ENCODE data around the gene CHMP5. TPM values are rescaled to one million over a fixed set of nuclear protein-coding genes. Genes with fewer than 3 reads are reported as not detected.

The CHMP5 gene
- total RNA-seq, 2 donors from 2014 or later = 50.0 to 55.9 TPM

DNA sequence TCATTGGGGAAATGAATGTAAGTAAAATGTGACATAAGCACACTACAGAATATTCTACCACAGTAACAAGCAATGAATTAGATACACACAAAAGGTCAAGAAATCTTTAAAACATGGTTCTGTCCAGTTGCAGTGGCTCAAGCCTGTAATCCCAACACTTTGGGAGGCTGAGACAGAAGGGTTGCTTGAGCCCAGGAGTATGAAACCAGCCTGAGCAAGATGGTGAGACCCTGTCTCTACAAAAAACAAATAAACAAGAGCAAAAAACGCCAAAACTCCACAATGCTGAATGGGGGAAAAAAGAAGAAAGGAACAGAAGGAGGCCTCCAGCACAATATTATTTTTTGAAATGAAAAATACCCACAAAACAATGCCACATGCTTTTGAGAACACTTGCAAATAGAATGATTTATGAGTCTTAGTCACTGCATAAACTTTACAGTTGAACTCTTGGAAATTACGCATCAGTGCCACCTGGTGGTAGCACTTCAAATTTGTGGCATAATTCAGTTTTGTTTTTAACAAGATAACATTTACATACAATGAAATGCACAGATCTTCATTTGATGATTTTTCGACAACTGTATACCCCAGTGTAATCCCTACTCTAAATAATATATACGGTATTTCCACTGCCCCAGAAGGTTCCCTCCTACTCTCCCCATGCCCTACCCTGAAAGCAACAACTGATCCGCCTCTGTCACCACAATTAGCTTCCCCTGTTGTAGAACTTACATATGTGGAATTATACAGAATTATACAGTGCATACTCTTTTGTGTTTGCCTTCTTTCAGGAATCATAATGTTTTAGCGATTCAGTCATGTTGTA is 39.3 kb upstream of the CHMP5 start:
- ATAC-seq (ENCODE audit: insufficient number of reproducible peaks, low FRiP score, low read depth) (peak; percentile 47), DNase-seq (ENCODE audit: low spot score) (no peak)
- TF ChIP-seq, protein P1, sequence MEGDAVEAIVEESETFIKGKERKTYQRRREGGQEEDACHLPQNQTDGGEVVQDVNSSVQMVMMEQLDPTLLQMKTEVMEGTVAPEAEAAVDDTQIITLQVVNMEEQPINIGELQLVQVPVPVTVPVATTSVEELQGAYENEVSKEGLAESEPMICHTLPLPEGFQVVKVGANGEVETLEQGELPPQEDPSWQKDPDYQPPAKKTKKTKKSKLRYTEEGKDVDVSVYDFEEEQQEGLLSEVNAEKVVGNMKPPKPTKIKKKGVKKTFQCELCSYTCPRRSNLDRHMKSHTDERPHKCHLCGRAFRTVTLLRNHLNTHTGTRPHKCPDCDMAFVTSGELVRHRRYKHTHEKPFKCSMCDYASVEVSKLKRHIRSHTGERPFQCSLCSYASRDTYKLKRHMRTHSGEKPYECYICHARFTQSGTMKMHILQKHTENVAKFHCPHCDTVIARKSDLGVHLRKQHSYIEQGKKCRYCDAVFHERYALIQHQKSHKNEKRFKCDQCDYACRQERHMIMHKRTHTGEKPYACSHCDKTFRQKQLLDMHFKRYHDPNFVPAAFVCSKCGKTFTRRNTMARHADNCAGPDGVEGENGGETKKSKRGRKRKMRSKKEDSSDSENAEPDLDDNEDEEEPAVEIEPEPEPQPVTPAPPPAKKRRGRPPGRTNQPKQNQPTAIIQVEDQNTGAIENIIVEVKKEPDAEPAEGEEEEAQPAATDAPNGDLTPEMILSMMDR (IDR thresholded peaks at IDR 0.05) = peak; percentile 83
- peak overlapping the region in 1 of 2 donors; percentile 42 for H3K27ac ChIP-seq
- H3K4me1 ChIP-seq (ENCODE audit: control insufficient read depth in 1 of 2, low read depth in 2 of 2) = peaks cover 4 to 6% of the 10 kb centered on the region in 2 donors
- no peak overlapping the region for H3K4me3 ChIP-seq
- H3K36me3 ChIP-seq = no peaks in the 10 kb centered on the region
- H3K27me3 ChIP-seq (replicated peaks; ENCODE audit: insufficient read depth) = no peaks in the 10 kb centered on the region
- no peaks in the 10 kb centered on the region for H3K9me3 ChIP-seq

DNA sequence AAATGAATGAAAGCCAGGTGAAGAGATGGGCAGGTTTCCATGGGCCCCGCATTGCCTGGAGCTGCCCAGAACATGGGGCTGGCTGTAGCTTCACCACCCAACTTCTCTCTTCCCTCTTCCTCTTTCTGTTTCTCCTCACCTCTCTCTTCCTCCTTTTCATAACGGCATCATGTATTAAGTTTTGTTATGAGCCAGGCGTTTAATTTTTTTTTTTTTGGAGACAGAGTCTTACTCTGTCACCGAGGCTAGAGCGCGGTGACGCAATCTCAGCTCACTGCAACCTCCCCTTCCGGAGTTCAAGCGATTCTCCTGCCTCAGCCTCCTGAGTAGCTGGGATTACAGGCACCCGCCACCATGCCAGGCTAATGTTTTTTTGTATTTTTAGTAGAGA is 37.8 kb upstream of the CHMP5 start:
- Histone ChIP-seq H3K36me3 (no peaks in the 10 kb centered on the region), H3K9me3 (no peaks in the 10 kb centered on the region), H3K27me3 (replicated peaks; ENCODE audit: insufficient read depth) (no peaks in the 10 kb centered on the region), H3K27ac (no peak overlapping the region), H3K4me1 (ENCODE audit: control insufficient read depth in 1 of 2, low read depth in 2 of 2) (peaks cover 4 to 6% of the 10 kb centered on the region in 2 donors), H3K4me3 (no peak overlapping the region)
- ATAC-seq (ENCODE audit: insufficient number of reproducible peaks, low FRiP score, low read depth) = no peak
- TF ChIP-seq, protein P1 (IDR thresholded peaks at IDR 0.05) = no peak
- no peak for DNase-seq (ENCODE audit: low spot score)

DNA sequence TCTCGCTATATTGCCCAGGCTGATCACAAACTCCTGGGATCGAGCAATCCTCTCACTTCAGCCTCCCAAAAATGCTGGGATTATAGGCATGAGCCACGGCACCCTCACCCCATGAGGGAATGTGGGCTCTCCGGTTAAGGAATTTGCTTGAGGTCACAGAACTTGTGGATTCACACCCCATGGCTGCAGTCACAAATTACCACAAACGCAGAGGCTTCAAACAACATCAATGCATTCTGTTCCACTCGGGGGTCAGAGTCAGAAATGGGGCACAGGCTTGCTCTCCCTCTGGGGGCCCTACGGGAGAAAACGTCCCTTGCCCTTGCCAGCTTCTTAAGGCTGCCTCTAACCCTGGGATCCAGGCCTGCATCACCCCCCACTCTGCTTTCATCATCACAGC is 37.1 kb upstream of the CHMP5 start:
- Histone ChIP-seq H3K9me3 (no peaks in the 10 kb centered on the region), H3K4me1 (ENCODE audit: control insufficient read depth in 1 of 2, low read depth in 2 of 2) (peaks cover 4 to 6% of the 10 kb centered on the region in 2 donors), H3K27ac (no peak overlapping the region), H3K4me3 (no peak overlapping the region), H3K36me3 (no peaks in the 10 kb centered on the region), H3K27me3 (replicated peaks; ENCODE audit: insufficient read depth) (no peaks in the 10 kb centered on the region)
- DNase-seq (ENCODE audit: low spot score) (no peak), ATAC-seq (ENCODE audit: insufficient number of reproducible peaks, low FRiP score, low read depth) (no peak)
- TF ChIP-seq, protein P1 (IDR thresholded peaks at IDR 0.05) = no peak

DNA sequence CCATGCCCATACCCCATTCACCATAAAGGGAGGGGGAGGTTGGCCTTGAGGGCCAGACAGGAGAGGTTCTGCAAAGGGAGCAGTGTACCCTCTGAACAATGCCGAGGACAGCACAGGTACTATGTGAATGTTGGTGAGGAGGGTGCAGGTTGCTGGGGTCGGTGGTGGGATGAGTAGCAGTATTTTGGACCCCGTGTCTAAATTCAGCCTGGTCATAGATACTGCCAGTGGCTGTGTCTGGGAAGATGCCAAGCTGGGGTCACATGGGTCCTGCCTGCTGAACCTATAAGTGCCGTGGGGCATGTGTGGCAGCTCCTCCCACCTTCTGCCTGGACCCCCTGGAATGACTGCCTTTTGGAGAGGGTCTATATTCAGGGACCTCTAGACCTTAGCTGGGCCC is 36.2 kb upstream of the CHMP5 start:
- TF ChIP-seq, protein P1 (IDR thresholded peaks at IDR 0.05) = no peak
- H3K27ac ChIP-seq = no peak overlapping the region
- H3K4me3 ChIP-seq = no peak overlapping the region
- no peak for DNase-seq (ENCODE audit: low spot score)
- ATAC-seq (ENCODE audit: insufficient number of reproducible peaks, low FRiP score, low read depth) = no peak
- peaks cover 4 to 6% of the 10 kb centered on the region in 2 donors for H3K4me1 ChIP-seq (ENCODE audit: control insufficient read depth in 1 of 2, low read depth in 2 of 2)
- no peaks in the 10 kb centered on the region for H3K36me3 ChIP-seq
- H3K27me3 ChIP-seq (replicated peaks; ENCODE audit: insufficient read depth) = no peaks in the 10 kb centered on the region
- no peaks in the 10 kb centered on the region for H3K9me3 ChIP-seq

DNA sequence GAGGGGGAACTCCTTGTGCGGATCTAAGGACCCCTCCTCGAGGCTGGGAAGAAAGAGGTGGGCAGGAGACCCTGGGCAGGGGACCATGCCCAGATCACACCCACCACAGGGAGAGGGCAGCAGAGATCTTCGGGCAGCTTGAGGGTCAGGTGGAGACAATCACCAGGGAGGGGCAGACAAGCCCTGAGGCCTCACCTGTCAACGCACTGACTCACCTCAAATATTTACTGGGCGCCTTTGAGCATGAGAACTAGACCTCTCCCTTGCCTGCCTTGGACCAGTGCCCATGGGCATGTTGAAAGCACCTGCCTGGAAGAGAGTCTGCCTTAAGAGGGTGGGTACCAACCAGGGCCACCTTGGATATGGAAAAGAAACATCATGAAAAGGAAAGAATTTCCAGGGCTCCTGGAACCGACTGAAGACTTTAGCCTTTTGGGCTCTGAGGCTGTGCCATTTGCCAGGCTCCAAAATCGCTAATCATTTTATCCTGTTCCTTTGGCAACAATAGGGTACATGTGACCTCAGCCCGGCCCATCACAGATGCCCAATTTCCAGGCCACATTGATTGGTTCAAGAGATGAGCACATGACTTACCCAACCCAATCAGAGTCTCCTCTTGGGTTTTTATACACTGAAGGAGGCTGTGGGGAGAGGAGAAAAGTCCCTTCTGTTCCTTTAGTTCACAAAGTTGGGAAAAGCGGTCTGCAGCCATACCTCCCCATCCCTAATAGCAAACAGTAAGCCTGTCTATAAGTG is 35.3 kb upstream of the CHMP5 start:
- H3K36me3 ChIP-seq = no peaks in the 10 kb centered on the region
- H3K27me3 ChIP-seq (replicated peaks; ENCODE audit: insufficient read depth) = no peaks in the 10 kb centered on the region
- no peak overlapping the region for H3K4me3 ChIP-seq
- TF ChIP-seq, protein P1 (IDR thresholded peaks at IDR 0.05) = no peak
- ATAC-seq (ENCODE audit: insufficient number of reproducible peaks, low FRiP score, low read depth) = no peak
- H3K9me3 ChIP-seq = no peaks in the 10 kb centered on the region
- no peak for DNase-seq (ENCODE audit: low spot score)
- H3K27ac ChIP-seq = no peak overlapping the region
- H3K4me1 ChIP-seq (ENCODE audit: control insufficient read depth in 1 of 2, low read depth in 2 of 2) = peaks cover 4 to 6% of the 10 kb centered on the region in 2 donors
